ENCODE data around the gene PIGB.
"Not testable (repeated sequence)": the region's sequence is repeated elsewhere in the genome, so short reads cannot be mapped to it uniquely, and the experiment has no call there.

The PIGB gene

DNA sequence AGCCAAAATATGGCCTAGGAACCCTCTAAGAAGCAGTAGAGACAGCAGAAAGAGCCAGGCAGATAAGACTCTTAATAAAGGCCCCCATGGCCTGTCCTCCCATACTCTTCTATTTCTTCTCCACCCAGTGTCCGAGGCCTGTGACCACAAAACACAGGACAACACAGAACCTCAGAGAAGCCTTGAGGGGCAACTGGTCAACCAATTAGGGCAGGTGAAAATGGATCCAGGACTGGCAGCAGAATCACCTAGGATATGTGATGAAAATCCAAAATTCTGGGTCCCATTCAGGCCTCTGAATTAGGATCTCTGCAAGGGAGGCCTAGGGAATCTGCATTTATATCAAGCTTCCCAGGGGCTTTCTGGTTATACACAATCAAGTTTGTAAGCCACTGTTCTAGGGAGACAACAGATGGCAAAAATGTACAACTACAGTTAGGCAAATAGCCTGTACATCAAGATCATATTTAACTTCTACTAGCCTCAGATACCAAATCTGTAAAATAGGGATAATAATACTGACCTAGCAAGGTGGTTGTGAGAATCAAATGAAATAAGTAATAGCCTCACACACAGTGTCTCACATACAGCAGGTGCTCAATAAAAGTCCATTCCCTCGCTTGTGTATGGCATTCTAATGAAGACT, 39.8 kb upstream of the PIGB start:
- no peak overlapping the region for H3K27ac Mint-ChIP-seq
- H3K36me3 Mint-ChIP-seq (ENCODE audit: low read depth), result no peaks in the 10 kb centered on the region
- H3K4me1 Mint-ChIP-seq, result no peaks in the 10 kb centered on the region
- no peaks in the 10 kb centered on the region for H3K27me3 Mint-ChIP-seq (ENCODE audit: low read depth)
- no peak overlapping the region for H3K4me3 Mint-ChIP-seq
- TF ChIP-seq, protein P1, sequence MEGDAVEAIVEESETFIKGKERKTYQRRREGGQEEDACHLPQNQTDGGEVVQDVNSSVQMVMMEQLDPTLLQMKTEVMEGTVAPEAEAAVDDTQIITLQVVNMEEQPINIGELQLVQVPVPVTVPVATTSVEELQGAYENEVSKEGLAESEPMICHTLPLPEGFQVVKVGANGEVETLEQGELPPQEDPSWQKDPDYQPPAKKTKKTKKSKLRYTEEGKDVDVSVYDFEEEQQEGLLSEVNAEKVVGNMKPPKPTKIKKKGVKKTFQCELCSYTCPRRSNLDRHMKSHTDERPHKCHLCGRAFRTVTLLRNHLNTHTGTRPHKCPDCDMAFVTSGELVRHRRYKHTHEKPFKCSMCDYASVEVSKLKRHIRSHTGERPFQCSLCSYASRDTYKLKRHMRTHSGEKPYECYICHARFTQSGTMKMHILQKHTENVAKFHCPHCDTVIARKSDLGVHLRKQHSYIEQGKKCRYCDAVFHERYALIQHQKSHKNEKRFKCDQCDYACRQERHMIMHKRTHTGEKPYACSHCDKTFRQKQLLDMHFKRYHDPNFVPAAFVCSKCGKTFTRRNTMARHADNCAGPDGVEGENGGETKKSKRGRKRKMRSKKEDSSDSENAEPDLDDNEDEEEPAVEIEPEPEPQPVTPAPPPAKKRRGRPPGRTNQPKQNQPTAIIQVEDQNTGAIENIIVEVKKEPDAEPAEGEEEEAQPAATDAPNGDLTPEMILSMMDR (IDR thresholded peaks at IDR 0.05; ENCODE audit: unreplicated experiment in 3 of 3), result no peak
- H3K9me3 Mint-ChIP-seq, result no peaks in the 10 kb centered on the region

DNA sequence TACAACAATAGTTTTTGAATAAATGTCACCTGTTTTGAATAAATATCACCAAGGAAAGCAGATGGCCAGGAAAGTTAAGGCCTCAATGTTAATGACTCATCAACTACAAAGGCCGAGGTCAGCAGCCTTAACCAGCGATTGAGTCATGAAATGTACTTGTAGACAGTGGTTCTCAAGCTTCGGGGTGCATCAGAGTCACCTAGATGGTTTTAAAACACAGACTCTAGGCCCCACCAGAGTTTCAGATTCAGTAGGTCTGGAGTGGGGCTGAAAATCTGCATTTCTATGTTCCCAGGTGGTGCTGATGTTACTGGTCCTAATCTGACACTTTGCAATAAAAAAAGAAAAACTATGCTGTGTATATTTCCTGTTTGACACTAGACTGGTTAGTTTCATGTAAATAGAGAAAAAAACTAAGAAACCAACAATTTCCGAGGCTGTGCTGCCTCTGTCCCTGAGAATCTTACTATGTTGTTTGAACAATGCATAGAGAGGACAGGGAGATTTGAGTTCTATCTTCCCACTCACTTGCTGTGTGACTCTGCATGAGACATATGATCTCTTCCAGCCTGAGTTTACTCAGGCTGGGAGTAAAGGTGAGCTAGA, 39.2 kb upstream of the PIGB start:
- H3K27me3 Mint-ChIP-seq (ENCODE audit: low read depth), result no peaks in the 10 kb centered on the region
- TF ChIP-seq, protein P1 (IDR thresholded peaks at IDR 0.05; ENCODE audit: unreplicated experiment in 3 of 3), result no peak
- no peak overlapping the region for H3K4me3 Mint-ChIP-seq
- H3K9me3 Mint-ChIP-seq, result no peaks in the 10 kb centered on the region
- H3K4me1 Mint-ChIP-seq, result no peaks in the 10 kb centered on the region
- H3K27ac Mint-ChIP-seq, result no peak overlapping the region
- H3K36me3 Mint-ChIP-seq (ENCODE audit: low read depth), result no peaks in the 10 kb centered on the region

GRCh38 chr15:55280589-55280988, 38.4 kb upstream of the PIGB start:
- not testable (repeated sequence) for H3K9me3 Mint-ChIP-seq; H3K27me3 Mint-ChIP-seq (ENCODE audit: low read depth); H3K4me3 Mint-ChIP-seq; H3K27ac Mint-ChIP-seq; H3K4me1 Mint-ChIP-seq; H3K36me3 Mint-ChIP-seq (ENCODE audit: low read depth)

- Mint-ChIP-seq H3K27ac (no peak overlapping the region), H3K27me3 (ENCODE audit: low read depth) (no peaks in the 10 kb centered on the region), H3K36me3 (ENCODE audit: low read depth) (peaks cover 4% of the 10 kb centered on the region), H3K4me1 (no peaks in the 10 kb centered on the region), H3K9me3 (no peaks in the 10 kb centered on the region), H3K4me3 (no peak overlapping the region)
- TF ChIP-seq, protein P1 (IDR thresholded peaks at IDR 0.05; ENCODE audit: unreplicated experiment in 3 of 3), result no peak
Observed at GRCh38 chr15:55281517-55282228, 37.3 kb upstream of the PIGB start.

GRCh38 chr15:55282284-55282833, 36.7 kb upstream of the PIGB start:
- Mint-ChIP-seq H3K27me3 (ENCODE audit: low read depth) (no peaks in the 10 kb centered on the region), H3K4me3 (no peak overlapping the region), H3K4me1 (no peaks in the 10 kb centered on the region), H3K9me3 (no peaks in the 10 kb centered on the region), H3K27ac (no peak overlapping the region), H3K36me3 (ENCODE audit: low read depth) (peaks cover 4% of the 10 kb centered on the region)
- TF ChIP-seq, protein P1 (IDR thresholded peaks at IDR 0.05; ENCODE audit: unreplicated experiment in 3 of 3), result no peak

- H3K9me3 Mint-ChIP-seq, result no peaks in the 10 kb centered on the region
Observed at GRCh38 chr15:55283379-55284147, 35.5 kb upstream of the PIGB start.

More at GRCh38 chr15:55283379-55284147, 35.5 kb upstream of the PIGB start:
- H3K27me3 Mint-ChIP-seq (ENCODE audit: low read depth), result no peaks in the 10 kb centered on the region
- H3K4me3 Mint-ChIP-seq, result no peak overlapping the region
- no peaks in the 10 kb centered on the region for H3K4me1 Mint-ChIP-seq
- TF ChIP-seq, protein P1 (IDR thresholded peaks at IDR 0.05; ENCODE audit: unreplicated experiment in 3 of 3), result no peak
- peaks cover 4% of the 10 kb centered on the region for H3K36me3 Mint-ChIP-seq (ENCODE audit: low read depth)
- H3K27ac Mint-ChIP-seq, result no peak overlapping the region
